GM18508 (cell line): ENCODE data around the gene MAP3K7CL.
A peak's percentile ranks its signal among the peaks of the same experiment; 100 is the strongest.

ENCODE experiments used
- ATAC-seq: cut with Tn5 transposase; IDR thresholded peaks from one replicate; pipeline ENCODE4 v1.9.1; 2021; ENCODE audit warnings: moderate number of reproducible peaks; ENCODE audit not compliant: insufficient read depth, unreplicated experiment

MAP3K7CL gene

GRCh38 chr21:29130270-29130969, at the start of gene MAP3K7CL:
Gene MAP3K7CL, plus strand, starts transcription at chr21:29130644. Its CDS starts 2,701 bp downstream, at chr21:29133345.
- ATAC-seq, result no peak

- no peak for ATAC-seq
Observed at GRCh38 chr21:29082046-29082815, 48.2 kb upstream of the MAP3K7CL start.

GRCh38 chr21:29083306-29083705, 47.1 kb upstream of the MAP3K7CL start:
- no peak for ATAC-seq

- ATAC-seq, result no peak
Observed at GRCh38 chr21:29084372-29084771, 46.1 kb upstream of the MAP3K7CL start.

- no peak for ATAC-seq
Observed at GRCh38 chr21:29085106-29085752, 45.2 kb upstream of the MAP3K7CL start.

- no peak for ATAC-seq
Observed at GRCh38 chr21:29091033-29091432, 39.4 kb upstream of the MAP3K7CL start.

GRCh38 chr21:29092102-29092959, 38.1 kb upstream of the MAP3K7CL start:
- ATAC-seq, result no peak

- no peak for ATAC-seq
Observed at GRCh38 chr21:29096218-29097015, 34.0 kb upstream of the MAP3K7CL start.

GRCh38 chr21:29098156-29098555, 32.3 kb upstream of the MAP3K7CL start:
- ATAC-seq, result no peak

- ATAC-seq, result no peak
Observed at GRCh38 chr21:29102791-29103257, 27.6 kb upstream of the MAP3K7CL start.

- no peak for ATAC-seq
Observed at GRCh38 chr21:29104239-29104708, 26.2 kb upstream of the MAP3K7CL start.

GRCh38 chr21:29105218-29105617, 25.2 kb upstream of the MAP3K7CL start:
- ATAC-seq, result no peak

GRCh38 chr21:29114765-29115500, 15.5 kb upstream of the MAP3K7CL start:
- ATAC-seq, result no peak

GRCh38 chr21:29115899-29116298, 14.5 kb upstream of the MAP3K7CL start:
- no peak for ATAC-seq

- ATAC-seq, result no peak
Observed at GRCh38 chr21:29117372-29117955, 13.0 kb upstream of the MAP3K7CL start.

- ATAC-seq, result peak; percentile 42
Observed at GRCh38 chr21:29121759-29122158, 8.7 kb upstream of the MAP3K7CL start.

- ATAC-seq, result no peak
Observed at GRCh38 chr21:29124645-29125044, 5.8 kb upstream of the MAP3K7CL start.

GRCh38 chr21:29125191-29125590, 5.3 kb upstream of the MAP3K7CL start:
- ATAC-seq, result peak; percentile 89
